Stimulated activated CD8-positive, alpha-beta memory T cell treated with anti-CD3 and anti-CD28 coated beads, Interleukin-2, amount 100 ng/mL, for 1 hour (primary cell): Measurements from ENCODE around the gene HMCES.
A peak's percentile ranks its signal among the peaks of the same experiment; 100 is the strongest.
"Not testable (repeated sequence)": the region's sequence is repeated elsewhere in the genome, so short reads cannot be mapped to it uniquely, and the experiment has no call there.

ENCODE experiments used
- DNase-seq, 2 donors: peaks; one replicate each; pipeline ENCODE4 v3.0.0-alpha.2; 2020; ENCODE audit warnings: low read depth in 2 of 2

The HMCES gene

GRCh38 chr3:129257609-129258008 is 21.1 kb upstream of the HMCES start:
- DNase-seq = no peak

DNA sequence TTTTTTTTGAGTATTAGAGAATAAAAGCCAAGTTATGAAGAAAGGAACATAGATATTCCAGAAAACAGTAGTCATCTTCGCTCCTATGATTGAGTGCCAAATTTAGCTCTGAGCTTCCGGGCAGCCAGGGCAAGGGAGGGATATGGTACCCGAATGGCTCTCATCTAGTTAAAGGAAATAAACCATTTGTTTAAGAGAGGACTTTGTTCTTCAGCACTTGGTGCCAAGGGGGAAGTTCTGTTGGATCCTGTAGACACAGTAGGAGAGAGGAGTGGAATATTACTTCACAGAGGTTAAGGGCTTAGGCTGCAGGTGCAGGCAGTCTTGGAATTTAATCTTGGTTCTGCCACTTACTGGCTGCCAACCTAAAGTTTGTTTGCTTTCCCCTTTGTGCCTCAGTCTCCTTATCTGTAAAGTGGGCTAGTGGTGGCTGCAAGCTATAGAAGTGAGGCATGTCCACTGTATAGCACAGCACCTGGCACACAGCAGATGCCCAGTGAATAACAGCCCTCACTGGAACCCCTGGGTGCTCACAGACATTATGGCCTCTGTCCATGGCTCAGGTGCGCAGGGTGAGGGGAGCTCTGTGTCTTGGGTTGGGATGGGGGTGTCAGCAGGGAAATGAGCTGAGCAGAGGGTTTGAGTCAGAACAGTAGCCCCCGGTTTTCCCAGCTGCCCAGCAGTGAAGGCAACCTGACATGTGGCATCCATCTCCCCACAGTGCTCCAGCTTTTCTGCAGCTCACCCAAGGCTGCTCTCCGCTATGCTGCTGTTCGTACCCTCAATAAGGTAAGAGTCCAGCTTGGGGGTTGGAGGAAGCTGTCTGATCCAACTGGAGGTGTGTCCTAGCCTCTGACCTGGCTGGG is 18.8 kb upstream of the HMCES start:
- no peak for DNase-seq

- no peak for DNase-seq
Observed at GRCh38 chr3:129260606-129261005, 18.1 kb upstream of the HMCES start.

DNA sequence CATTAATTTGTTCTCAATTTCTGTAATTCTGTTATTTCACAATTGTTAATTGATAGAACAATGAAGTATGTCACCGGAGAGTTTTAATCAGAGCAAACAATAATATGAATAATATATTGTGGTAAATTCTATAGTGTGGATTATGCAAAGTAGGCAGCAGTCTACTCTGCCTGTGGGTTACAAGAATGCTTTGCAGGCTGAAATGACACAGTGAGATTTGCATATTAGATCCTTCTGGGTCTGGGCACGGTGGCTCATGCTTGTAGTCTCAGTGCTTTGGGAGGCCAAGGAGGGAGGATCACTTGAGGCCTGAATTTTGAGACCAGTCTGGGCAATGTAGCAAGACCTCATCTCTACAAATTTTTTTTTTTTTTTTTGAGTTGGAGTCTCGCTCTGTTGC is 16.8 kb upstream of the HMCES start:
- DNase-seq = no peak

- no peak for DNase-seq
Observed at GRCh38 chr3:129263161-129263910, 15.3 kb upstream of the HMCES start.

GRCh38 chr3:129264994-129265393 is 13.7 kb upstream of the HMCES start:
- DNase-seq = not testable (repeated sequence)

GRCh38 chr3:129266651-129267050 is 12.0 kb upstream of the HMCES start:
- no peak for DNase-seq

DNA sequence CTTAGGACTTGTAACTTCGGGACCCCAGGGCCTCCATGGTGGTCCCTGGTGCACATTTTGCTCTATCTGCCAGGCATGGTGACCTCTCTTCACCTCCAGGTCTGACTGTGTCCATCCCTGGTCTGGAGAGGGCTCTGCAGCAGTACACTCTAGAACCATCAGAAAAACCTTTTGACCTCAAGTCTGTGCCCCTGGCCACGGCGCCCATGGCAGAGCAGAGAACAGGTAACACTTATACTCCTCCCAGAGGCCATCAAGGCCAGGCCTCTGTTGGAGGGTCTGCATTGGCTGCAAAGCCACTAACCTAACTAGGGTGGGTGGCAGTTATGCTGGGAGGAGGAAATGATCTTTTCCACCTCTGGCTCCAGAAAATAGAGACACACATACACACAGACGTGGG is 10.3 kb upstream of the HMCES start:
- no peak for DNase-seq

- no peak for DNase-seq
Observed at GRCh38 chr3:129271674-129272073, 7.0 kb upstream of the HMCES start.

GRCh38 chr3:129276385-129276784 is 2.3 kb upstream of the HMCES start:
- DNase-seq = no peak

DNA sequence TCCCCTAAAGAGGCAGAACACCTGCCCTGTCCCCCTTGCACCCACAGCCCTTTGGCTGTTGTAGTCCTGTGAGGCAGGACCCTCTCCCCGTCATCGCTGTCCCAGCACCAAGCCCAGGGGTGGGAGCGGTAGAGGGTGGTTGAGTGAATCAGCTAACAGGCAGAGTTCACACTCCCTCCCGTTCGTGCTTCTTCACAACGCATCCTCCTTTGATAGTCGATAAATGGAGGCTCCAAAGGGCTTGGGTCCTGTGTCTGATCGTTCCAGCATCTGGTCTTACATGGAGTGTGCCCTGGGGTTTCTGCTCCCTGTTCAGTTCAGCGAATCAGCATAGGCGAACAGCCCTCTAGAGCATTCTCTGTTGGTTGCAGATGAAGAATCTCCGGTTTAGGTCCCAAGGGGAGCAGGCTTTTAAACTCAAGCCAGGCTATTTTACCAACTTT is 820 bp upstream of the HMCES start:
- DNase-seq = no peak

GRCh38 chr3:129278966-129279906 is 566 bp downstream of the HMCES start:
- DNase-seq = peak; percentile 8 to 27

GRCh38 chr3:129280183-129280582 is 1.5 kb downstream of the HMCES start:
- no peak for DNase-seq

- DNase-seq = no peak
Observed at GRCh38 chr3:129281726-129282125, 3.1 kb downstream of the HMCES start.

DNA sequence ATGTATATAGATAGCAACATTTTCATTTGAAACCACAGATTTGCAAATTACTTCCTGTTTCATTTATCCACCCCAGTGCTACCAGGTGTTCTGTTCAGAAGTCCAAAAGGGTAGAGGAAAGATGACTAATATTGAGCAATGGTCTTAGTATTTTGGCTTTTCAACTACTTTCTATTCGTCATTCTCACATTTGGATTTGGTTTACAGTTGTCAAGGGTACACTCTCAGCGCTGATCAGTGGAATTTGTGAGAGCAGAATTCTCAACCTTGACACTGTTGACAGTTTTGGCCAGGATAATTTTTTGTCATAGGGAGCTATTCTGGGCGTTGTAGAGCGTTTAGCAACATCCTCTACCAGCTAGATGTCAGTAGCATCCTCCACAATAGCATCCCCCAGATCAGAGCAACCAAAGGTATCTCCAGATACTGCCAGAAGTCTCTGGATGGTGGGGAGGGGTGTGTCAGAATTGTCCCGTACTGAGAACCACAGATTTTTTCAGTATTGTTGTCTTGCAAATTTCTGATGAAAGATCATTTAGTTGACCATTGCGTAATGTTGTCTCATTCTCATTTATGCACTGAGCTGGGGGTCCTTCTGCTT is 4.2 kb downstream of the HMCES start:
- no peak for DNase-seq

DNA sequence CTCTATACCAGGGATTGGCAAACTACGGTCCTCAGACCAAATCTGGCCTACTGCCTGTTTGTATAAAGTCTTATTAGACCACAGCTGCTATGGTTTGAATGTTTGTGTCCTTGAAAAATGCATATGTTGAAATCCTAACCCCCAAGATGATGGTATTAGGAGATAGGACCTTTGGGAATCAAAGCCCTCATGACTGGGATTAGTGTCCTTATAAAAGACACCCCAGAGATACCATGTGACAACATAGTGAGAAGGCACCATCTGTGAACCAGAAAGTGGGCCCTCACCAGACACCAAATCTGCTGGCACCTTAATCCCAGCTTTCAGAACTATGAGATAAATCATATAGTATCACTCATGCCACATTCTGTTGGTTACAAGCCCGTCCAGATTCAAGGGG is 7.4 kb downstream of the HMCES start:
- no peak for DNase-seq

GRCh38 chr3:129288446-129288845 is 9.8 kb downstream of the HMCES start:
- DNase-seq = no peak

DNA sequence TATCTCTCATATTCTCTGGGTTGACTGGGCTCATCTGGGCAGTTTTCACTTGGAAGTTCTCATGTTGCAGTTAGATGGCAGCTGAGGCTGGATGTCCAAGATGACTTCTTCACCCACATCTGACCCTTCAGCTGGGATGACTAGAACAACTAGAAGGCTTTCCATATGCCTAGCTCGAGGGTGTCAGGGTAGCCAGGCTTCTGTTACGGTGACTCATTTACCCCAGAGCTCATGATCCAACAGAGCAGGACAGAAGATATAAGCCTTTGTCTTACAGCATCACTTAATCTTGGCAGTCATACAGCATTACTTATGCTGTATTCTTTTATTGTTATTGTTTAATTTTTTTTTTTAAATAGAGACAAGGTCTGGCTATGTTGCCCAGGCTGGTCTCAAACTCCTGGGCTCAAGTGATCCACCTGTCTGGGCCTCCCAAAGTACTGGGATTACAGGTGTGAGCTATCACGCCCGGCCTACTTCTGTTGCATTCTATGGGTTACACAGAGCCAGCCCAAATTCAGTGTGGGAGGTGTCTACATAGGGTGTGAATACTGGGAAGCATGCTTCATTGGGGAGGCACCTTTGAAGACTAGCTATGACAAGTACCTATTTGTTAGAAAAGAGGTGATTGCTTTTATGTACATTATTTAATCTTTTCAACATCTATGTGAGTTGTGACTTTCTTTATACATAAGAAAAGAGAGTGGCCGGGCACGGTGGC is 10.7 kb downstream of the HMCES start:
- DNase-seq = no peak

GRCh38 chr3:129291236-129291886 is 12.7 kb downstream of the HMCES start:
- DNase-seq = no peak

DNA sequence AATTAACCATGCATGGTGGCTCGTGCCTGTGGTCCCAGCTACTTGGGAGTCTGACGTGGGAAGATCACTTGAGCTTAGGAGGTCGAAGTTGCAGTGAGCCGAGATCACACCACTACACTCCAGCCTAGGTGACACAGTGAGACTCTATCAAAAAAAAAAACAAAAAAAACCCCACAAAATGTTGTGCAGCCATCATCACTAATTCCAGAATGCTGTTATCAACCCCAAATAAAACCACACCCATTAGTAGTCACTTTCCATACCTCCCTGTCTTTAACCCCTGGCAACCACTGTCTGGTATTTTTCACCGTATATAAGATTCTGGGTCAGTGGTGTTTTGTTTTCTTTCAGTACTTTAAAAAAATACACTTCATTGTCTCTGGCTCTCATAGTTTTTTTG is 16.6 kb downstream of the HMCES start:
- no peak for DNase-seq
